A673 (cell line): ENCODE results near the gene FGFR3. TPM values are rescaled to one million over a fixed set of nuclear protein-coding genes. Genes with fewer than 3 reads are reported as not detected.

Experiments used
- BruUV-seq: library from RNA; stranded (reverse); fragments of 400-500 nt; replicated peaks from 2 replicates; lab custom pipeline; 2021; lab: Mats Ljungman, UMichigan
- CTCF ChIA-PET: fragments of 300-600 bp; sonication (Branson Sonifier 250); formaldehyde crosslinking; loops from one replicate; lab custom pipeline; 2022; ENCODE audit warnings: antibody characterized with exemption; lab: Charles Lee
- POLR2A ChIA-PET: fragments of 300-600 bp; sonication (Branson Sonifier 250); formaldehyde crosslinking; loops from one replicate; lab custom pipeline; 2022; ENCODE audit warnings: antibody characterized with exemption; ENCODE audit not compliant: low non-redundant PET; lab: Charles Lee
- DNase-seq: peaks from one replicate; pipeline ENCODE4 v3.0.0-alpha.2; 2015; ENCODE audit warnings: low spot score
- H3K27ac ChIP-seq: fragments of 200-600 bp; sonication (generic); 2 replicates; pipeline ENCODE4 v1.5.1; 2016; ENCODE audit warnings: mixed run types, low read depth, mild to moderate bottlenecking, mixed read lengths, antibody characterized with exemption, low read length; ENCODE audit not compliant: poor library complexity, severe bottlenecking
- H3K27me3 ChIP-seq: fragments of 200-600 bp; sonication (generic); replicated peaks from 2 replicates; pipeline ENCODE4 v1.6.1; 2017; ENCODE audit warnings: mixed run types, low read depth, mild to moderate bottlenecking, mixed read lengths, antibody characterized with exemption, low read length; ENCODE audit not compliant: insufficient read depth, poor library complexity
- H3K36me3 ChIP-seq: fragments of 200-600 bp; sonication (generic); 2 replicates; pipeline ENCODE4 v1.6.1; 2016; ENCODE audit warnings: mixed run types, mild to moderate bottlenecking, mixed read lengths, antibody characterized with exemption, low read length; ENCODE audit not compliant: insufficient read depth, poor library complexity, severe bottlenecking
- H3K4me1 ChIP-seq: fragments of 200-600 bp; sonication (generic); 2 replicates; pipeline ENCODE4 v1.6.1; 2017; ENCODE audit warnings: mixed run types, mild to moderate bottlenecking, mixed read lengths, antibody characterized with exemption, low read length; ENCODE audit not compliant: insufficient read depth, poor library complexity, severe bottlenecking
- H3K4me3 ChIP-seq: fragments of 200-600 bp; sonication (generic); 2 replicates; pipeline ENCODE4 v1.5.1; 2016; ENCODE audit warnings: low read depth, mixed run types, mild to moderate bottlenecking, mixed read lengths, low read length; ENCODE audit not compliant: poor library complexity, severe bottlenecking
- H3K9me3 ChIP-seq: fragments of 200-600 bp; sonication (generic); 2 replicates; pipeline ENCODE4 v1.6.1; 2016; ENCODE audit warnings: mixed run types, low read depth, mild to moderate bottlenecking, mixed read lengths, antibody characterized with exemption, low read length; ENCODE audit not compliant: poor library complexity, severe bottlenecking
- CTCF ChIP-seq: fragments of 300-800, 200-600 bp; sonication (generic); conservative IDR thresholded peaks from 2 replicates; pipeline ENCODE4 v1.5.1; 2017; ENCODE audit warnings: low read depth, mild to moderate bottlenecking, antibody characterized with exemption, low read length, moderate library complexity, mixed read lengths
- EZH2 ChIP-seq: fragments of 200-600 bp; sonication (generic); IDR thresholded peaks from 2 replicates; pipeline ENCODE4 v1.6.1; 2017; ENCODE audit warnings: borderline replicate concordance, low read depth, mild to moderate bottlenecking, mixed read lengths, antibody characterized with exemption, low read length; ENCODE audit not compliant: poor library complexity, severe bottlenecking
- intact Hi-C: fragments of 100-400 bp; cut with micrococcal nuclease; formaldehyde crosslinking; loops from one replicate; pipeline ENCODE4 v1.10.0; 2022; ENCODE audit not compliant: unreplicated experiment
- total RNA-seq: library from RNA; stranded (reverse); gene quantifications from 2 replicates; pipeline ENCODE4 v1.2.3, GENCODE V29; 2021

Gene FGFR3
- total RNA-seq, 1 experiment from 2014 or later = 5.5 TPM

- H3K9me3 ChIP-seq = no peaks in the 10 kb centered on the region
- no TSS peak for BruUV-seq
- intact Hi-C loops = no loop called here
- H3K27ac ChIP-seq = no peak overlapping the region
- CTCF ChIA-PET = interaction anchor here (0.6 kb wide), 1 partner anchor 54 kb away, joined by 4 read pairs; no protein-coding TSS in a partner anchor
- no peaks in the 10 kb centered on the region for H3K27me3 ChIP-seq
- no peaks in the 10 kb centered on the region for H3K36me3 ChIP-seq
- no peaks in the 10 kb centered on the region for H3K4me1 ChIP-seq
- TF ChIP-seq EZH2 = no peak
- no peak for TF ChIP-seq CTCF
- H3K4me3 ChIP-seq = no peak overlapping the region
- DNase-seq = no peak
- POLR2A ChIA-PET = interaction anchor here (0.6 kb wide), 1 partner anchor 27 kb away, joined by 5 read pairs; no protein-coding TSS in a partner anchor
Observed at GRCh38 chr4:1803523-1804423, 10.7 kb downstream of the FGFR3 start.

- no peak for TF ChIP-seq EZH2
- no peak for TF ChIP-seq CTCF
- intact Hi-C loops = no loop called here
- Histone ChIP-seq H3K27me3 (no peaks in the 10 kb centered on the region), H3K36me3 (no peaks in the 10 kb centered on the region), H3K4me1 (no peaks in the 10 kb centered on the region), H3K4me3 (no peak overlapping the region), H3K9me3 (no peaks in the 10 kb centered on the region), H3K27ac (no peak overlapping the region)
- ChIA-PET POLR2A (no interaction called here), CTCF (interaction anchor here (0.6 to 1.9 kb wide), 2 partner anchors 55 to 57 kb away, joined by 4 read pairs; no protein-coding TSS in a partner anchor)
- no peak for DNase-seq
- no TSS peak for BruUV-seq
Observed at GRCh38 chr4:1804638-1805492, 11.8 kb downstream of the FGFR3 start.

GRCh38 chr4:1805493-1806222 is 12.6 kb downstream of the FGFR3 start:
- intact Hi-C loops = no loop called here
- Histone ChIP-seq H3K36me3 (no peaks in the 10 kb centered on the region), H3K4me3 (no peak overlapping the region), H3K4me1 (no peaks in the 10 kb centered on the region), H3K27ac (no peak overlapping the region), H3K27me3 (no peaks in the 10 kb centered on the region), H3K9me3 (no peaks in the 10 kb centered on the region)
- no TSS peak for BruUV-seq
- ChIA-PET POLR2A (no interaction called here), CTCF (interaction anchor here (1.9 kb wide), 1 partner anchor 58 kb away, joined by 4 read pairs; no protein-coding TSS in a partner anchor)
- TF ChIP-seq CTCF (no peak), EZH2 (no peak)
- DNase-seq = no peak
